Lower lobe of right lung (tissue), 2 donors: ENCODE measurements around the gene CLIP1. TPM values are rescaled to one million over a fixed set of nuclear protein-coding genes. Genes with fewer than 3 reads are reported as not detected.

Experiments
- ATAC-seq, 2 donors: fragments of 200-7000 bp; cut with Tn5 transposase; one replicate each; pipeline ENCODE4 v1.9.1; 2020 to 2022; ENCODE audit warnings: mild to moderate bottlenecking in 2 of 2, moderate library complexity in 2 of 2
- DNase-seq: peaks from one replicate; pipeline ENCODE4 v3.0.0-alpha.2; 2020
- H3K27ac ChIP-seq: fragments of 200-600 bp; one replicate; pipeline ENCODE4 v1.8.0; 2022
- H3K27me3 ChIP-seq: fragments of 200-600 bp; one replicate; pipeline ENCODE4 v1.8.0; 2022; ENCODE audit warnings: low read depth
- H3K36me3 ChIP-seq: fragments of 200-600 bp; one replicate; pipeline ENCODE4 v1.8.0; 2022; ENCODE audit warnings: mild to moderate bottlenecking
- H3K4me1 ChIP-seq: fragments of 200-600 bp; one replicate; pipeline ENCODE4 v1.8.0; 2022
- H3K4me3 ChIP-seq: fragments of 200-600 bp; one replicate; pipeline ENCODE4 v1.8.0; 2022; ENCODE audit warnings: mild to moderate bottlenecking
- H3K9me3 ChIP-seq: fragments of 200-600 bp; one replicate; pipeline ENCODE4 v1.8.0; 2022
- CTCF ChIP-seq: fragments of 200-600 bp; IDR thresholded peaks from one replicate; pipeline ENCODE4 v1.8.0; 2022; ENCODE audit warnings: antibody characterized with exemption, mild to moderate bottlenecking
- intact Hi-C: fragments of 100-400 bp; cut with DNase I; formaldehyde crosslinking; loops from one replicate; pipeline ENCODE4 v1.11.0; 2022
- total RNA-seq: library from RNA; stranded (reverse); fragmentation: NEBNext Ultra II Directional; extraction: Animal tissue kit (Norgen Biotek cat#: 25700); gene quantifications from one replicate; pipeline ENCODE4 v1.2.1, GENCODE V29; 2021
- donor health status: DM: no; HTN: yes; CAD: no; lungs with severe emphysema.

Gene CLIP1
- total RNA-seq, 1 donor from 2014 or later, result 78.2 TPM

DNA sequence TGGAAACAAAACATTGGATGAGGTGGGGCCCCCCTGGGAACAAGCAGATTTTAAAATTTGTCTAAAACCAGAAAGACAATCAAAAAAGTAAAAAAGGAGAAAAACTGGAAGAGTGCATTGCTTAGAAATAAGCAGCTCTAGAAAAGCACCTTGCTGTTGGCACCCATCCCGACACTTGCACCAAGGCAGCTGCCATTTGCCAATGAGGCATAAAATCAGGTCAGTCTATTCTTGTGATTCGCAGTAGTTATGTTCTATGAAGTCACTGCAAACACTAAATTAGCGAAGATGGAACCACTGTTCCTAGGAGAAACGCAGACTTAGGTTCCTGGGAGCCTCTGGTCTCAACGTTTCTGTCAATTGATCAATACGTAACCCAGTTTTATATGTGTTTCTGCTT lies 172.4 kb downstream of the CLIP1 start:
- no peak for ATAC-seq
- no peak for DNase-seq
- no peak for TF ChIP-seq CTCF
- intact Hi-C loops, result no loop called here
- peaks cover 72% of the 10 kb centered on the region for H3K36me3 ChIP-seq
- no peak overlapping the region for H3K27ac ChIP-seq
- no peaks in the 10 kb centered on the region for H3K9me3 ChIP-seq
- no peaks in the 10 kb centered on the region for H3K27me3 ChIP-seq
- H3K4me1 ChIP-seq, result no peaks in the 10 kb centered on the region
- no peak overlapping the region for H3K4me3 ChIP-seq

- H3K36me3 ChIP-seq, result peaks cover 78% of the 10 kb centered on the region
- no peaks in the 10 kb centered on the region for H3K4me1 ChIP-seq
- intact Hi-C loops, result no loop called here
- no peak for ATAC-seq
- no peak overlapping the region for H3K4me3 ChIP-seq
- H3K27ac ChIP-seq, result peak overlapping the region; percentile 16
- H3K27me3 ChIP-seq, result no peaks in the 10 kb centered on the region
- DNase-seq, result no peak
- no peaks in the 10 kb centered on the region for H3K9me3 ChIP-seq
- no peak for TF ChIP-seq CTCF
Observed at GRCh38 chr12:122245553-122245952, 176.9 kb downstream of the CLIP1 start.

GRCh38 chr12:122244565-122245371 lies 177.7 kb downstream of the CLIP1 start:
- H3K27me3 ChIP-seq, result no peaks in the 10 kb centered on the region
- ATAC-seq, result no peak
- H3K4me3 ChIP-seq, result peak overlapping the region; percentile 3
- H3K27ac ChIP-seq, result peak overlapping the region; percentile 16
- no peaks in the 10 kb centered on the region for H3K4me1 ChIP-seq
- DNase-seq, result no peak
- no peaks in the 10 kb centered on the region for H3K9me3 ChIP-seq
- TF ChIP-seq CTCF, result no peak
- peaks cover 78% of the 10 kb centered on the region for H3K36me3 ChIP-seq
- intact Hi-C loops, result no loop called here

DNA sequence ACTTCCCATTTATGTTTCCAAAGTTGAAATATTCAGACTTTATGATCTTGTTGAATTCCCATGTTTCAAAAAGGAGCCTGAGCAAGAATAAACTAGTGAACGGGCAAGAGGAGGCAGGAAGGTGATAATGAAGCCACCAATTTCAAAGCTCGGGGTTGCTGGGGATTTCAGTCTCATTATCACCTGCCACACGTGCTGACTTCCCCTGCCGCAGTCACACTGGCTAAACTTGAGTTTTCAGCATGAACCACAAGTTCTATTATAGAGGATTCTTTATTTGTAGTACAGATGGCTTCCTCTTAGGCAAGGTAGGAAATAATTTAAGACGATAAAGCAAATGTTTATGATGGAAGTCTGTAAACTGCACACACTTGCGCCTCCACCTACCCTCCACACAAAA lies 178.5 kb downstream of the CLIP1 start:
- Histone ChIP-seq H3K27me3 (no peaks in the 10 kb centered on the region), H3K27ac (no peak overlapping the region), H3K9me3 (no peaks in the 10 kb centered on the region), H3K4me1 (no peaks in the 10 kb centered on the region), H3K4me3 (no peak overlapping the region), H3K36me3 (peaks cover 78% of the 10 kb centered on the region)
- TF ChIP-seq CTCF, result no peak
- no peak for ATAC-seq
- DNase-seq, result no peak
- intact Hi-C loops, result no loop called here

- Histone ChIP-seq H3K27ac (no peak overlapping the region), H3K4me1 (no peaks in the 10 kb centered on the region), H3K9me3 (no peaks in the 10 kb centered on the region), H3K36me3 (peaks cover 94% of the 10 kb centered on the region), H3K4me3 (no peak overlapping the region), H3K27me3 (no peaks in the 10 kb centered on the region)
- intact Hi-C loops, result no loop called here
- no peak for TF ChIP-seq CTCF
- ATAC-seq (no peak), DNase-seq (no peak)
Observed at GRCh38 chr12:122238861-122239260, 183.6 kb downstream of the CLIP1 start.
